ENCODE results near the gene AP2A1.
"Not testable (repeated sequence)": the region's sequence is repeated elsewhere in the genome, so short reads cannot be mapped to it uniquely, and the experiment has no call there.

AP2A1 gene

GRCh38 chr19:49812997-49813861 lies 46.4 kb downstream of the AP2A1 start, which contains the start of gene FUZ:
Gene FUZ (minus strand): TSS chr19:49813292. CDS start chr19:49813106, 186 bp downstream.
- peak; percentile 95 for DNase-seq (ENCODE audit: low spot score)

GRCh38 chr19:49814010-49814409 lies 47.2 kb downstream of the AP2A1 start:
- no peak for DNase-seq (ENCODE audit: low spot score)

GRCh38 chr19:49816590-49816989 lies 49.8 kb downstream of the AP2A1 start:
- DNase-seq (ENCODE audit: low spot score): no peak

- DNase-seq (ENCODE audit: low spot score): peak; percentile 93
Measured at GRCh38 chr19:49817964-49818648, 51.3 kb downstream of the AP2A1 start, which contains the start of gene MED25. Gene MED25 (plus strand): TSS chr19:49818289. CDS start chr19:49818342, 53 bp downstream.

- no peak for DNase-seq (ENCODE audit: low spot score)
Measured at GRCh38 chr19:49818649-49819370, 52.0 kb downstream of the AP2A1 start.

GRCh38 chr19:49819452-49820115 lies 52.8 kb downstream of the AP2A1 start:
- DNase-seq (ENCODE audit: low spot score): not testable (repeated sequence)

GRCh38 chr19:49820125-49820524 lies 53.3 kb downstream of the AP2A1 start:
- DNase-seq (ENCODE audit: low spot score): no peak

- DNase-seq (ENCODE audit: low spot score): no peak
Measured at GRCh38 chr19:49823472-49823871, 56.7 kb downstream of the AP2A1 start.

GRCh38 chr19:49824662-49825061 lies 57.9 kb downstream of the AP2A1 start:
- DNase-seq (ENCODE audit: low spot score): no peak

- DNase-seq (ENCODE audit: low spot score): no peak
Measured at GRCh38 chr19:49827034-49827433, 60.2 kb downstream of the AP2A1 start.

GRCh38 chr19:49829200-49829599 lies 62.4 kb downstream of the AP2A1 start:
- DNase-seq (ENCODE audit: low spot score): no peak

GRCh38 chr19:49829721-49830120 lies 62.9 kb downstream of the AP2A1 start:
- no peak for DNase-seq (ENCODE audit: low spot score)

- DNase-seq (ENCODE audit: low spot score): no peak
Measured at GRCh38 chr19:49830766-49831165, 64.0 kb downstream of the AP2A1 start.

GRCh38 chr19:49831592-49831991 lies 64.8 kb downstream of the AP2A1 start:
- no peak for DNase-seq (ENCODE audit: low spot score)

- no peak for DNase-seq (ENCODE audit: low spot score)
Measured at GRCh38 chr19:49832556-49832955, 65.8 kb downstream of the AP2A1 start.

GRCh38 chr19:49833599-49833998 lies 66.8 kb downstream of the AP2A1 start:
- no peak for DNase-seq (ENCODE audit: low spot score)

- DNase-seq (ENCODE audit: low spot score): no peak
Measured at GRCh38 chr19:49835562-49835961, 68.8 kb downstream of the AP2A1 start.

- no peak for DNase-seq (ENCODE audit: low spot score)
Measured at GRCh38 chr19:49836176-49837008, 69.6 kb downstream of the AP2A1 start.

- DNase-seq (ENCODE audit: low spot score): no peak
Measured at GRCh38 chr19:49837009-49837310, 70.2 kb downstream of the AP2A1 start.

GRCh38 chr19:49837425-49837824 lies 70.6 kb downstream of the AP2A1 start:
- no peak for DNase-seq (ENCODE audit: low spot score)

All from AG08395 (cell line).